ENCODE measurements around the gene RAB11B.

- TF ChIP-seq EZH2 (IDR thresholded peaks at IDR 0.05; ENCODE audit: insufficient read depth, poor library complexity, severe bottlenecking), result no peak
- TF ChIP-seq EZH2phosphoT487 (IDR thresholded peaks at IDR 0.05; ENCODE audit: insufficient read depth, low read depth), result no peak
Observed at GRCh38 chr19:8398311-8398771, 8.2 kb downstream of the RAB11B start.

All from GM23248 (cell line).